ENCODE data around the gene MEI1.

Gene MEI1

DNA sequence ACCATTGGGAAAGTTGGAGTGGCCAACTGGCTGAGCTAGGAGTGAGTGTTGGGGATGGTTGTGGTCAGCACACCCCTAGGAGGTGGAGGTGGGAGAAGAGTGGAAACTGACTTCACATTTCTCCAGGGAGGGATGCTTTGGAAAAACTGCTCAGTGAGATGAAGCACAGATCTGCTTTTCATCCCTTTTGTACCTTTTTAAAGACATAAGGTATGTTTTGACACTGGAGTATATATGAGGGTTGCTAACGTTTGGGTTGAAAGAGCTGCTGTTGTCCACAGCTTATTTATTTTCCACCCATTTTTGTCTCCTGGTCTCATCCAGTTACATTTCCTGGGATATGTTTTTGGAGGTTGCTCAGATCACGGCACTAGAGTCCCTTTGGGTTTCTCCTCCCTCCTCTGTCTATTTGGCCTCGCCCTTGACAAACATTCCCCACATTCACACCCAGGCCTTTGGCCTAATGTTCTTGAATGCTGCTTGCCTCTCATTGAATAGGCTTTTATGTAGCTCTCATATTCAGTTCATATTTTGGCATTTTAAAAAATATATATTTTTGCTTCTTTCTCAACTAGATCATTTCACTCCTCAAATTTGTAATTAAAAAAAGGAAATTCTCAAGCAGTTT lies 141.9 kb downstream of the MEI1 start:
- no peak for DNase-seq (ENCODE audit: low spot score)

- no peak for DNase-seq (ENCODE audit: low spot score)
Measured at GRCh38 chr22:41842996-41843970, 144.0 kb downstream of the MEI1 start.

- peak; percentile 30 for DNase-seq (ENCODE audit: low spot score)
Measured at GRCh38 chr22:41844036-41844435, 144.7 kb downstream of the MEI1 start.

- no peak for DNase-seq (ENCODE audit: low spot score)
Measured at GRCh38 chr22:41844513-41844912, 145.2 kb downstream of the MEI1 start.

- DNase-seq (ENCODE audit: low spot score), result no peak
Measured at GRCh38 chr22:41845380-41846267, 146.3 kb downstream of the MEI1 start.

DNA sequence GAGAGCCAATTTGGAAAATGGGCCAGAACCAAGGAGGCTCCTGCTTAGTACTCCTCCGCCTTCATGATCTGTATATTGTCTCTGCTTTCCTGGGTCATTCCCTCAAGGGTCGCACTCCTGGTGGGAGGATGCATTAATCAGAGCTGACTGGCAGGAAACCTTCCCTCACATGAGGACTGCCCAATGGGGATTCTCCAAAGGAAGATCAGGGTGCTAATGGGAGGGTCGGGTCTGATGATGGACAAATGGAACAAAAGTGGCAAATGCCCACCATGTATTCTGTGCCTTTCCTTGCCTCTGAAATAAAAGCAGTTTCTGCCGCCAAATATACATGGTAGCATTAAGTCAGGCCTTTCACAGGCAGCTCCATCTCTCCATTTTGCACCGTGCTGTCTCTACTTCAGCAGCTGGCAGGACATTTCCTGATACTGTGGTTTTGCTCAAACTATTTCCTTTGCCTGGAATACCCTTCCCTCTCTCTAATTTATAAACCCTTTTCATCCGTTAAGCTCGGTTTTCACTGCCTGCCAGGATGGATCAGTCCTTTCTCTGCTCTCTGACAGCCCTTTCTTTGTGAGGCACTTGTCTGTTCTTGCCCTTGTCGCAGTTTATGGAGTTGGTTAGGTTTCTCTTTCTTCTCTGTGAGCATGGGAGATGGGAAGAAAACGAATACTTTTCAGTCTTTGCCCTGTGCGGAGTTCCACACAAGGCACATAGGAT lies 147.1 kb downstream of the MEI1 start:
- no peak for DNase-seq (ENCODE audit: low spot score)

DNA sequence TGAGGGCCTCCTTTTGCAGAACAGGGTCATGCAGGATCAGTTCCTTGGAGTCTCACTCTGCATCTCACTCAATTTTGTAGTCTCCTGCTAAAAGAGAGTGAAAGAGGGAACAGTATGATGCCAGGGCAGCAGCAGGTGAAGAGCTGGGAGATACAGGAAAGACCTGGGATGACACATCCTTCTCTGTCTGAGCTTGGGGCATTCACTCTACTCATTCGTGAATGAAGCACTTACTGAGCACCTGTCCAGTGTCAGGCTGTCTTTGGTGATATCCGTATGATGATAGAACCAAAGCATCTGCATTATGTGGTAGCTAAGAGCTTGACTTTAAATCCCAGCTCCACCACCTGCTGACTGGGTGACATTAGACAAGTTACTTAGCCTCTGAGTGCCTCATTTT lies 148.0 kb downstream of the MEI1 start:
- DNase-seq (ENCODE audit: low spot score), result no peak

- no peak for DNase-seq (ENCODE audit: low spot score)
Measured at GRCh38 chr22:41848468-41848867, 149.2 kb downstream of the MEI1 start.

Measured in germinal center (tissue), 1 donor.